Right atrium auricular region (tissue), 2 donors: ENCODE data around the gene CACNG4. TPM values are rescaled to one million over a fixed set of nuclear protein-coding genes. Genes with fewer than 3 reads are reported as not detected.

ENCODE experiments used
- DNase-seq: peaks from one replicate; pipeline ENCODE4 v3.0.0-alpha.2; 2019; ENCODE audit warnings: low spot score
- H3K27ac ChIP-seq, 2 donors: fragments of 200-600 bp; sonication (generic); 1 replicate in 1 of 2; 2 replicates in 1 of 2; pipeline ENCODE4 v1.5.1; 2016 to 2019
- H3K27me3 ChIP-seq, 2 donors: fragments of 200-600 bp; sonication (generic); one replicate each; pipeline versions ENCODE4 v1.5.1 to v1.6.0; 2017 to 2019
- H3K36me3 ChIP-seq: fragments of 200-600 bp; sonication (generic); one replicate; pipeline ENCODE4 v1.5.1; 2016
- H3K4me1 ChIP-seq, 2 donors: fragments of 200-600 bp; sonication (generic); one replicate each; pipeline versions ENCODE4 v1.5.1 to v1.6.0; 2017 to 2019
- H3K4me3 ChIP-seq, 2 donors: fragments of 200-600 bp; sonication (generic); 1 replicate in 1 of 2; 2 replicates in 1 of 2; pipeline ENCODE4 v1.5.1; 2017 to 2019; ENCODE audit warnings: mild to moderate bottlenecking in 1 of 2, moderate library complexity in 1 of 2
- H3K9me3 ChIP-seq, 2 donors: fragments of 200-600 bp; sonication (generic); one replicate each; pipeline ENCODE4 v1.5.1; 2019
- total RNA-seq, 2 donors: library from RNA; depleted of rRNA; stranded (reverse); fragments of >200 nt; gene quantifications; one replicate each; pipeline ENCODE4 v1.1.0, GENCODE V29; 2016
- TF ChIP-seq, protein P1 (sequence below), 2 donors: fragments of 200-600 bp; sonication (generic); IDR thresholded peaks; one replicate each; pipeline ENCODE4 v1.5.1; 2019; ENCODE audit warnings: antibody characterized with exemption in 2 of 2

Gene CACNG4
- total RNA-seq, 2 donors from 2014 or later = 0.63 to 1.9 TPM

DNA sequence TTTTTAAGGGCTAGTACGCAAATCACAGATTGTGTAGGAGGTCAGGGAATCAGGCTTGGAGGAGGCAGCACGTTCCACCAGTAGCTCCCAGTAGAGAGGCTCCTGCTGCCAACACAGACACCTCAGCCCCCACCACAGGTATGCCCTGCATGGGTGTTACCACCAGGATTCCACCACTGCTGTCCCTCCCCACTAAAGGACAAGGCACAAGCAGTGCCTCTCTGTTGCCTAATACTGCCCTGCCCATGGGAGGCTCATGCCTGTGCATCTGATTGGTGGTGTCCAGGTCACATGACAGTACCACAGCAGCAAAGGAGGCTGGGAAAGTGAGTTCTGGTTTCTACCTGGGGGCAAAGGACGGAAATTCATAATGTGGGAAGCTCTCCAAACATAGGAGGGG, 33.6 kb upstream of the CACNG4 start:
- no peak overlapping the region for H3K27ac ChIP-seq
- DNase-seq = no peak
- H3K4me1 ChIP-seq = no peaks in the 10 kb centered on the region
- no peak overlapping the region for H3K4me3 ChIP-seq
- no peaks in the 10 kb centered on the region for H3K27me3 ChIP-seq
- no peaks in the 10 kb centered on the region for H3K9me3 ChIP-seq
- H3K36me3 ChIP-seq = no peaks in the 10 kb centered on the region
- TF ChIP-seq, protein P1, sequence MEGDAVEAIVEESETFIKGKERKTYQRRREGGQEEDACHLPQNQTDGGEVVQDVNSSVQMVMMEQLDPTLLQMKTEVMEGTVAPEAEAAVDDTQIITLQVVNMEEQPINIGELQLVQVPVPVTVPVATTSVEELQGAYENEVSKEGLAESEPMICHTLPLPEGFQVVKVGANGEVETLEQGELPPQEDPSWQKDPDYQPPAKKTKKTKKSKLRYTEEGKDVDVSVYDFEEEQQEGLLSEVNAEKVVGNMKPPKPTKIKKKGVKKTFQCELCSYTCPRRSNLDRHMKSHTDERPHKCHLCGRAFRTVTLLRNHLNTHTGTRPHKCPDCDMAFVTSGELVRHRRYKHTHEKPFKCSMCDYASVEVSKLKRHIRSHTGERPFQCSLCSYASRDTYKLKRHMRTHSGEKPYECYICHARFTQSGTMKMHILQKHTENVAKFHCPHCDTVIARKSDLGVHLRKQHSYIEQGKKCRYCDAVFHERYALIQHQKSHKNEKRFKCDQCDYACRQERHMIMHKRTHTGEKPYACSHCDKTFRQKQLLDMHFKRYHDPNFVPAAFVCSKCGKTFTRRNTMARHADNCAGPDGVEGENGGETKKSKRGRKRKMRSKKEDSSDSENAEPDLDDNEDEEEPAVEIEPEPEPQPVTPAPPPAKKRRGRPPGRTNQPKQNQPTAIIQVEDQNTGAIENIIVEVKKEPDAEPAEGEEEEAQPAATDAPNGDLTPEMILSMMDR (IDR thresholded peaks at IDR 0.05) = no peak

DNA sequence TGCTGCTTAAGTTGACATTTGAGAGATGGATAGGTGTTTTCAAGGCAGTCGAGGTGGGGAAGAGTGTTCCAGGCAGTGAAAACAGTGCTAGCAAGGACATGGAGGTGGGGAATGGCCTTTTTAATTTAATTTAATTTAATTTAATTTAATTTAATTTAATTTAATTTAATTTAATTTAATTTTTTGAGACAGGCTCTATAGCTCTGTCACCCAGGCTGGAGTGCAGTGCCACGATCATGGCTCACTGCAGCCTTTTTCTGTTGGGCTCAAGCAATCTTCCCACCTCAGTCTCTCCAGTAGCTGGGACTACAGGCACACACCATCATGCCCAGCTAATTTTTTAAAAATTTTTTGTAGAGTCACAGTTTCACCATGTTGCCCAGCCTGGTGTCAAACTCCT, 32.2 kb upstream of the CACNG4 start:
- Histone ChIP-seq H3K4me1 (no peaks in the 10 kb centered on the region), H3K36me3 (no peaks in the 10 kb centered on the region), H3K27me3 (no peaks in the 10 kb centered on the region), H3K4me3 (no peak overlapping the region), H3K27ac (no peak overlapping the region), H3K9me3 (no peaks in the 10 kb centered on the region)
- TF ChIP-seq, protein P1 (IDR thresholded peaks at IDR 0.05) = no peak
- no peak for DNase-seq

DNA sequence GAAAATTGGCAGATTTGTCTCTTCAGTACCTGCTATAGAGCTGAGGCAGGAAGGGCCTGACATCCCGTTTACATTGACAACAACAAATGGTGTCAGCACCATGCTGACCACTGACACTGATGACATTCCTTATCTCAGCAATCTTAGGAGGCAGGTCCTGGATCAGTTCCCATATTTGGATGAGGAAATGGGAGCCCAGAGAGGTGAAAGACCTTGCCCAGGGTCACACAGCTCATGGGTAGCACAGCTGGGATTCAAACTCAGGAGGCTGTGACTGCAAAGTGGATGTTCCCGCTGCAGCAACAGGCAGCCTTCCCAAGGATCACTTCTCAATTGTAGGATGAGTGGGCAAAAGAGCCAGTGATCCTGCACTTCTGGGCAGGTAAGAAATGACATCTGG, 30.5 kb upstream of the CACNG4 start:
- no peaks in the 10 kb centered on the region for H3K27me3 ChIP-seq
- no peaks in the 10 kb centered on the region for H3K36me3 ChIP-seq
- H3K9me3 ChIP-seq = peaks cover 0 to 5% of the 10 kb centered on the region in 2 donors
- H3K4me3 ChIP-seq = no peak overlapping the region
- DNase-seq = no peak
- H3K27ac ChIP-seq = no peak overlapping the region
- no peaks in the 10 kb centered on the region for H3K4me1 ChIP-seq
- TF ChIP-seq, protein P1 (IDR thresholded peaks at IDR 0.05) = no peak

DNA sequence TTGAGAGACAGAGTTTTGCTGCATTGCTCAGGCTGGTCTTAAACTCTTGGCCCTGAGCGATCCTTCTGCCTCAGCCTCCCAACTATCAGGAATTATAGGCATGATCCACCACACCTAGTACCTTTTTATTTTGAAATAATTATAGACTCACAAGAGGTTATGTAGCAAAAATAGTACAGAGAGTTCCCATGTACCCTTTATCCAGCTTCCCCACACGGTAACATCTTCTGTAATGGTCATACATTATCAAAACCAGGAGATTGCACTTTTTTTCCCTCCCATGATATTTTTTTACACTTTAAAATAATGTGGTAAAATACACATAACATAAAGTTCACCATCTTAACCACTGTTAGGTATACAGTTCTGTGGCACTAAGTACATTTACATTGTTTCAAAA, 28.8 kb upstream of the CACNG4 start:
- Histone ChIP-seq H3K27ac (no peak overlapping the region), H3K9me3 (peaks cover 0 to 5% of the 10 kb centered on the region in 2 donors), H3K4me1 (no peaks in the 10 kb centered on the region), H3K36me3 (no peaks in the 10 kb centered on the region), H3K27me3 (no peaks in the 10 kb centered on the region), H3K4me3 (no peak overlapping the region)
- TF ChIP-seq, protein P1 (IDR thresholded peaks at IDR 0.05) = no peak
- DNase-seq = no peak

DNA sequence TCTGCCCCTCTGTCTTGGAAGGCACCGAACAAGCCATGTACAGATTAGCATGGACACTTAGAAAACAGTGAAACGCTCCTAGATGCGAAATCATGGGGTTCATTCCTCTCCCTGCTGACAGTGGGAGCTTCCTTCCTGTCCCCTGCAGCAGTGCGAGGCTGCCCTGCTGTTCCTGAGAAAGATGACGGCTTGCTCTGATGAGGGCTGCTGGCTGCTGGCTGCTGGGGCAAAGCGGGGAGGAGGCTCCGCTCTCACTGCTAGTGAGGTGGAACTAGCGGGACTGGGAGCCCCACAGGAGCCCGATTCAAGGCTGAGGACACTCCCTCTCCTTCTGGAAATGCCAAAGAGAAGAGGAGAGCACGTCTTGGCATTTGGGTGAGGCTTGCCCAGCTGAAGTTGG, 25.9 kb upstream of the CACNG4 start:
- no peaks in the 10 kb centered on the region for H3K4me1 ChIP-seq
- peaks cover 0 to 5% of the 10 kb centered on the region in 2 donors for H3K9me3 ChIP-seq
- no peak overlapping the region for H3K27ac ChIP-seq
- DNase-seq = no peak
- TF ChIP-seq, protein P1 (IDR thresholded peaks at IDR 0.05) = no peak
- no peaks in the 10 kb centered on the region for H3K36me3 ChIP-seq
- no peak overlapping the region for H3K4me3 ChIP-seq
- no peaks in the 10 kb centered on the region for H3K27me3 ChIP-seq

DNA sequence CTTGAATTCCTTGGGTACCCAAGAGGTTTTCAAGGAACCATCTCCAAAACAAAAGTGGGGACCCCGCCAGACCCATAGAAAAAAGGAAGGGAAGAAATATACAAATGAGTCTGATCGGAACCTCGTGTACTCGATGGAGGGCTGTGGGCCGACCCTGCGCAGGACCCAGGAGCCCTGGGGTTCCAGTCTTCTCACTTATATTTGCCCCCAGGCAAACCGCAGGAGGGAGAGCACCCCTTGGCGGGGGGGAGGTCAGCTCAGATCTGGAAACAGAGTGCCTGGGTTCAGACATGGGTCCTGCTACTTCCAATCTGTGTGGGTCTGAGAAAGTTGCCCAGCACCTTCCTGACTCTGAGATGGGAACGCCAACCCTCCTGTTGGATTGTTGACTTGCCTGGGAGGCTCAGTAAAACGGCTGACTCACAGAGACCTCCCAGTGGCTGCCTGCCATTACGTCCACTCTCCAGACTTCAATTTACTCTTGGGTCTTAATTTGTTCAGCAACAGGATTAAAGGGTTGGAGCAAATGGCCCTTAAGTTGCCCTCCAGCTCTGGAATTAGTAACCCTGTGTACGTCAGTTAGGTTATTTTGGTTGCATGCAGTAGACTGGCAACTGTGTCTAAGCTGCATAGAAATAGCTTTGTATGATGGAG, 24.9 kb upstream of the CACNG4 start:
- no peak for DNase-seq
- Histone ChIP-seq H3K9me3 (peaks cover 0 to 5% of the 10 kb centered on the region in 2 donors), H3K4me3 (no peak overlapping the region), H3K4me1 (peaks cover 0 to 5% of the 10 kb centered on the region in 2 donors), H3K36me3 (no peaks in the 10 kb centered on the region), H3K27ac (no peak overlapping the region), H3K27me3 (no peaks in the 10 kb centered on the region)
- TF ChIP-seq, protein P1 (IDR thresholded peaks at IDR 0.05) = no peak
